ENCODE measurements around the gene PCDH7. TPM values are rescaled to one million over a fixed set of nuclear protein-coding genes. Genes with fewer than 3 reads are reported as not detected.
A peak's percentile ranks its signal among the peaks of the same experiment; 100 is the strongest.

Gene PCDH7
- total RNA-seq, 1 experiment from 2014 or later: 28.6 TPM

GRCh38 chr4:30723201-30723955 lies 3.2 kb downstream of the PCDH7 start:
- Histone ChIP-seq H2AFZ (no peak overlapping the region), H3F3A (ENCODE audit: insufficient read depth, low read depth) (peaks cover 8% of the 10 kb centered on the region), H3K9me2 (ENCODE audit: insufficient read depth) (no peaks in the 10 kb centered on the region), H3K27ac (no peak overlapping the region), H3K9me3 (ENCODE audit: insufficient read depth, low read depth) (no peaks in the 10 kb centered on the region), H3K79me2 (ENCODE audit: low read depth) (peaks cover 73% of the 10 kb centered on the region), H3K4me3 (peak overlapping the region; percentile 56; the same call in 1 of the 2 replicates), H3K36me3 (ENCODE audit: low read depth) (no peaks in the 10 kb centered on the region), H3K4me2 (peak overlapping the region; percentile 99), H3K4me1 (replicated peaks; ENCODE audit: insufficient read depth) (peaks cover 38% of the 10 kb centered on the region), H3K27me3 (ENCODE audit: insufficient read depth, low read depth) (no peaks in the 10 kb centered on the region), H4K20me1 (ENCODE audit: insufficient read depth) (peaks cover 17% of the 10 kb centered on the region)
- BruUV-seq (replicated peaks): TSS peak; percentile 5
- TF ChIP-seq EZH2 (IDR thresholded peaks at IDR 0.05; ENCODE audit: low read depth): no peak
- no peak for TF ChIP-seq CTCF (conservative IDR thresholded peaks at IDR 0.05)
- ChIA-PET CTCF (no interaction called here), POLR2A (ENCODE audit: unreplicated experiment) (no interaction called here)
- intact Hi-C loops (cut with micrococcal nuclease; ENCODE audit: unreplicated experiment): no loop called here
- no peak for DNase-seq

- Histone ChIP-seq H3K79me2 (ENCODE audit: low read depth) (peaks cover 76% of the 10 kb centered on the region), H4K20me1 (ENCODE audit: insufficient read depth) (peaks cover 17% of the 10 kb centered on the region), H3K4me2 (peak overlapping the region; percentile 99), H3K9me3 (ENCODE audit: insufficient read depth, low read depth) (no peaks in the 10 kb centered on the region), H3K9me2 (ENCODE audit: insufficient read depth) (no peaks in the 10 kb centered on the region), H3K4me1 (replicated peaks; ENCODE audit: insufficient read depth) (peaks cover 38% of the 10 kb centered on the region), H2AFZ (no peak overlapping the region), H3K36me3 (ENCODE audit: low read depth) (no peaks in the 10 kb centered on the region), H3K27ac (no peak overlapping the region; the same call in 1 of the 2 replicates), H3F3A (ENCODE audit: insufficient read depth, low read depth) (peaks cover 8% of the 10 kb centered on the region), H3K27me3 (ENCODE audit: insufficient read depth, low read depth) (no peaks in the 10 kb centered on the region), H3K4me3 (peak overlapping the region; percentile 56)
- DNase-seq: no peak
- ChIA-PET CTCF (no interaction called here), POLR2A (ENCODE audit: unreplicated experiment) (interaction anchor here (0.5 kb wide), 1 partner anchor 30 kb away, joined by 3 read pairs; no protein-coding TSS in a partner anchor)
- intact Hi-C loops (cut with micrococcal nuclease; ENCODE audit: unreplicated experiment): no loop called here
- TF ChIP-seq EZH2 (IDR thresholded peaks at IDR 0.05; ENCODE audit: low read depth) (no peak), CTCF (conservative IDR thresholded peaks at IDR 0.05) (no peak)
- BruUV-seq (replicated peaks): no TSS peak
Measured at GRCh38 chr4:30724247-30724646, 4.1 kb downstream of the PCDH7 start.

GRCh38 chr4:30725562-30725961 lies 5.4 kb downstream of the PCDH7 start:
- no peak for DNase-seq
- Histone ChIP-seq H3K4me2 (peak overlapping the region; percentile 99), H3K27ac (no peak overlapping the region), H4K20me1 (ENCODE audit: insufficient read depth) (peaks cover 17% of the 10 kb centered on the region), H3K9me2 (ENCODE audit: insufficient read depth) (no peaks in the 10 kb centered on the region), H3K4me1 (replicated peaks; ENCODE audit: insufficient read depth) (peaks cover 38% of the 10 kb centered on the region), H3K27me3 (ENCODE audit: insufficient read depth, low read depth) (no peaks in the 10 kb centered on the region), H3F3A (ENCODE audit: insufficient read depth, low read depth) (peaks cover 4% of the 10 kb centered on the region), H3K36me3 (ENCODE audit: low read depth) (no peaks in the 10 kb centered on the region), H3K79me2 (ENCODE audit: low read depth) (peaks cover 81% of the 10 kb centered on the region), H3K4me3 (peak overlapping the region; percentile 56), H3K9me3 (ENCODE audit: insufficient read depth, low read depth) (no peaks in the 10 kb centered on the region), H2AFZ (no peak overlapping the region)
- CTCF ChIA-PET: no interaction called here
- POLR2A ChIA-PET (ENCODE audit: unreplicated experiment): interaction anchor here (0.7 kb wide), 1 partner anchor 119 kb away, joined by 3 read pairs; no protein-coding TSS in a partner anchor
- BruUV-seq (replicated peaks): no TSS peak
- TF ChIP-seq CTCF (conservative IDR thresholded peaks at IDR 0.05): no peak
- TF ChIP-seq EZH2 (IDR thresholded peaks at IDR 0.05; ENCODE audit: low read depth): no peak
- intact Hi-C loops (cut with micrococcal nuclease; ENCODE audit: unreplicated experiment): no loop called here
